GM08714 (cell line): Measurements from ENCODE around the gene PLEKHG5.

Experiments used
- H3K4me3 ChIP-seq: fragments of 200-500 bp; sonication (Bioruptor generic); 2 replicates; pipeline ENCODE4 v1.5.1; 2014; ENCODE audit warnings: mild to moderate bottlenecking, low read length, inconsistent platforms
- ZNF274 ChIP-seq: IDR thresholded peaks from 2 replicates; pipeline ENCODE4 v1.6.1; 2012; ENCODE audit warnings: mild to moderate bottlenecking, low read depth, low read length

The PLEKHG5 gene

GRCh38 chr1:6471086-6471969, 20.1 kb downstream of the PLEKHG5 start:
- H3K4me3 ChIP-seq: no peak overlapping the region
- TF ChIP-seq ZNF274: no peak

- TF ChIP-seq ZNF274: no peak
- H3K4me3 ChIP-seq: no peak overlapping the region
Measured at GRCh38 chr1:6470132-6471085, 21.1 kb downstream of the PLEKHG5 start.

DNA sequence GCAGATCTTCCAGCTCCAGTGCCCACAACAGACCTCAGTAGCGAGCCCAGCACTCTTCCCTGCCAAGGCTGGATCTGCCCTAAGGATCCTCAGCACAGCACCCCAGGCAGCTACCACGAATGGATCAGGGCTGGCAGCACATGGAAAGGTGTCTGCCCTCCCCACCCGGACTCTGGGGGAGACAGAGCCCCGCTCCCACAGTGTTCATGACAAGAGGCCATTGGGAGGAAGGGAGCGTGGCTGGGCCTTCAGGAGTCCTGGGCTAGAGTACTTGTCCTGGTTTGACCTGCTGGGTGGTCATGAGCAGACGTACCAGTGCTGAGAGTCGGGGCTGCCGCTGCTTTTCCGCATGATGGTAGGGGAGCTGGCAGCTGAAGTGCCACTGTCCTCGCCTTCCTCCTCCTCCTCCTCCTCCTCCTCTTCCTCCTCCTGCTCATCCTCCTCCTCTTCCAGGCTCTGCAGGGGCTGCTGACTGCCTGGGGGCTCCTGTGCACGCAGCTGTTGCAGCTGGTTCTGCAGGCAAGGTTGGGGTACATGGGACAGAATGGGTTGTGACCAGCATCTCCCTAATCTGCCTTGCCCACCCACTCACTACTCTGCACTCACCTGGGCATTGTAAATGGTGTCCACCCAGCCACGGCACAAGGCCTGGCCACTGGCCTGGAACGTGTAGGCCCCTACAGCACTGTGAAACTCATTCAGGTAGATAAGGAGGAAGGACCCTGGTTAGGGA, 22.6 kb downstream of the PLEKHG5 start:
- TF ChIP-seq ZNF274: no peak
- H3K4me3 ChIP-seq: no peak overlapping the region

GRCh38 chr1:6467744-6468688, 23.5 kb downstream of the PLEKHG5 start:
- no peak for TF ChIP-seq ZNF274
- H3K4me3 ChIP-seq: no peak overlapping the region

DNA sequence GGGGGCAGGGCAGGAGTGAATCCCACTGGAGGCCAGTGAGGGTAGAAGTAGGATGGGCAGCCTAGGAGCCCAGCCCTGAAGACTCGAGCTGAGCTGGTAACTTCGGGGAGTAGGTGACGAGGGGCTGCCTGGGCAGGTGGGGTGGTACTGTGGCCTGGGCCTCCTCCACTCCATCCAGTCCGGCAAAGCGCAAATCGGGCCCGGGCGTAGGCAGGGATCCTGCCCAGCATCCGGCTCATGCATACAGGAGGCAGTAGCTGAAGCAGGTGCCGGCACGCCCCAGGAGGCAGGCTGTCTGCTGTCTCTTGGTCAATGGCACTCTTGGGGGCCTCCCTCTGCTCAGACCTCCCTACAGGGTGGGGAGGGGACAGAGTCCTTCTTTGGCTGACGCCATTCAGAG, 24.2 kb downstream of the PLEKHG5 start:
- TF ChIP-seq ZNF274: no peak
- H3K4me3 ChIP-seq: no peak overlapping the region

GRCh38 chr1:6466751-6467150, 24.7 kb downstream of the PLEKHG5 start:
- no peak for TF ChIP-seq ZNF274
- H3K4me3 ChIP-seq: no peak overlapping the region

GRCh38 chr1:6466023-6466422, 25.4 kb downstream of the PLEKHG5 start, which contains the start of gene TNFRSF25:
Gene TNFRSF25, minus strand, starts transcription at chr1:6466173. Its CDS starts 66 bp downstream, at chr1:6466107.
- no peak for TF ChIP-seq ZNF274
- H3K4me3 ChIP-seq: no peak within 1 kb of the TSS

GRCh38 chr1:6465461-6466005, 25.9 kb downstream of the PLEKHG5 start:
- no peak for TF ChIP-seq ZNF274
- no peak overlapping the region for H3K4me3 ChIP-seq

- no peak for TF ChIP-seq ZNF274
- H3K4me3 ChIP-seq: no peak overlapping the region
Measured at GRCh38 chr1:6464915-6465314, 26.6 kb downstream of the PLEKHG5 start.

- H3K4me3 ChIP-seq: no peak overlapping the region
- TF ChIP-seq ZNF274: no peak
Measured at GRCh38 chr1:6464514-6464836, 27.0 kb downstream of the PLEKHG5 start.

- H3K4me3 ChIP-seq: no peak overlapping the region
- no peak for TF ChIP-seq ZNF274
Measured at GRCh38 chr1:6463120-6463412, 28.4 kb downstream of the PLEKHG5 start.

- no peak for TF ChIP-seq ZNF274
Measured at GRCh38 chr1:6462412-6463119, 28.9 kb downstream of the PLEKHG5 start.

More at GRCh38 chr1:6462412-6463119, 28.9 kb downstream of the PLEKHG5 start:
- H3K4me3 ChIP-seq: no peak overlapping the region
